Neuron (in vitro differentiated cells): Measurements from ENCODE around the gene ATXN7.
A peak's percentile ranks its signal among the peaks of the same experiment; 100 is the strongest.

ENCODE experiments used
- H2AFZ ChIP-seq: one replicate; pipeline ENCODE4 v1.6.1; 2013; ENCODE audit warnings: low read depth, mild to moderate bottlenecking, inconsistent platforms, low read length, moderate library complexity
- H3K27me3 ChIP-seq: one replicate; pipeline ENCODE4 v1.6.1; 2013; ENCODE audit warnings: low read length; ENCODE audit not compliant: insufficient read depth
- H3K36me3 ChIP-seq: one replicate; pipeline ENCODE4 v1.6.1; 2013; ENCODE audit warnings: low read length; ENCODE audit not compliant: insufficient read depth
- H3K4me1 ChIP-seq: one replicate; pipeline ENCODE4 v1.6.1; 2013; ENCODE audit warnings: low read length; ENCODE audit not compliant: insufficient read depth
- H3K4me3 ChIP-seq: 2 replicates; pipeline ENCODE4 v1.5.1; 2013; ENCODE audit warnings: mild to moderate bottlenecking, low read length, moderate library complexity
- H3K9me3 ChIP-seq: one replicate; pipeline ENCODE4 v1.6.1; 2013; ENCODE audit warnings: low read length

The ATXN7 gene

GRCh38 chr3:64002233-64002632 is 138.6 kb downstream of the ATXN7 start:
- H2AFZ ChIP-seq = no peak overlapping the region

DNA sequence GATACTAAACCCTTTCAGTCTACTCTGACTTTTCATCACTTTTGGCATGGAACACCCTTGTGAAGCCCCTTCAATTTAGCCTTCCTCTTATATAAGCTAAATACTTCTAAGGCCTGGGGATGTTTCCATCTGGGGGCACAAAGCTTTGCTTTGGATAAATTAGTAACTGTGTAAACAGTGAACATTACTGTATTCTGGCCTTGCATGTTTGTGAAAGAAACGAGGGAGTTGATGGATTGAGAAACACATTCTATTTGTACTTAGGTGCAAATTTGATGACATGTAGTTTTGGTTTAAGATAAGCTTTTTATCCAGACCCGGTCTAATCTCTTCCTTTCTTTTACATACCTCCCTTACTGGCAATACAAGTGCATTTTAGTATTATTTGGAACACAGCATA is 139.9 kb downstream of the ATXN7 start:
- no peak overlapping the region for H3K4me3 ChIP-seq
- no peaks in the 10 kb centered on the region for H3K9me3 ChIP-seq
- no peaks in the 10 kb centered on the region for H3K4me1 ChIP-seq
- H3K36me3 ChIP-seq = peaks cover 76% of the 10 kb centered on the region
- no peaks in the 10 kb centered on the region for H3K27me3 ChIP-seq
- H2AFZ ChIP-seq = no peak overlapping the region

More at GRCh38 chr3:64002233-64002632, 138.6 kb downstream of the ATXN7 start:
- Histone ChIP-seq H3K9me3 (no peaks in the 10 kb centered on the region), H3K36me3 (peaks cover 71% of the 10 kb centered on the region), H3K4me1 (no peaks in the 10 kb centered on the region), H3K4me3 (no peak overlapping the region), H3K27me3 (no peaks in the 10 kb centered on the region)

- H2AFZ ChIP-seq = no peak overlapping the region
- H3K4me1 ChIP-seq = no peaks in the 10 kb centered on the region
- no peaks in the 10 kb centered on the region for H3K9me3 ChIP-seq
- no peaks in the 10 kb centered on the region for H3K27me3 ChIP-seq
- H3K4me3 ChIP-seq = no peak overlapping the region
- H3K36me3 ChIP-seq = peaks cover 86% of the 10 kb centered on the region
These were observed 144.3 kb downstream of the ATXN7 start for GRCh38 chr3:64008017-64008416.

DNA sequence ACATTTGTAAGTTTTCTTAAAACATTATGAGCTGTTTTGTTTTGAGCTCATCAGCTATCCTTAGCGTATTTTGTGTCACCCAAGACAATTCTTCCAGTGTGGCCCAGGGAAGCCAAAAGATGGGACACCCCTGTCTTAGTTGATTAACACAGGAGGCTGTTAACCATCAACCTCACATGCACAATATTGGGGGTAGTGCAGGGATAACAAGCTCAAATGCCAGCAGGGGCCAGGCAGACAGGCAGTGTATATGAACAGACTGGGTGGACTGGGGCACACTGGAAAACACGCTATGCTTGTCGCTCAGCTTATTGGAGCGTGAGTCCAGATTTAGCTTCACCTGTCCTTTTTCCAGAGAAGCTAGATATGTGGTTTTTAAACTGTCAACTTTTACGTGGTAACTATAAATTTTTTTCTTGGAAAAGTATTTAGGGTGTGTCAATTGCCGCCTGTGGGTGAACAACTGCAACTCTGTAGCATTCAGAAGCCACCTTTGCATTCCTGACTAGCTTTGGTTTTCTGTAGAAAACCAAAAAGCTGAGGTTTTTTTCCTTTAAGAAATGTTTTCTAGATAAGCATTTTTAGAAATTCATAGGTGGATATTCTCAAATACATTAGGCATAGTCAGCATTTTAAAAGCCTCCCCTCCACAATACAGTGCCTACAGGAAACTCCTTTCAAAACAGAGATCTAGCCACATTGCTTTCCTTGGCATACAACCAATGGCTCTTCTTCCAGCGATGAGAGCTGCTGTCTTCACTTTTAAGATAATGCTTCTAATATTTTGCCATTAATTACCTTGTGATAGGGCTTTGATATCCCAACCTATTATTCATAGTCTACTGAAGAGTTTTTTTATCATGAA is 145.1 kb downstream of the ATXN7 start:
- Histone ChIP-seq H3K4me3 (no peak overlapping the region), H3K27me3 (no peaks in the 10 kb centered on the region), H3K9me3 (no peaks in the 10 kb centered on the region), H3K4me1 (no peaks in the 10 kb centered on the region), H3K36me3 (peaks cover 91% of the 10 kb centered on the region), H2AFZ (no peak overlapping the region)

- H3K27me3 ChIP-seq = no peaks in the 10 kb centered on the region
- no peaks in the 10 kb centered on the region for H3K4me1 ChIP-seq
- H3K4me3 ChIP-seq = no peak overlapping the region
- peaks cover 93% of the 10 kb centered on the region for H3K36me3 ChIP-seq
- no peaks in the 10 kb centered on the region for H3K9me3 ChIP-seq
- no peak overlapping the region for H2AFZ ChIP-seq
These were observed 145.9 kb downstream of the ATXN7 start for GRCh38 chr3:64009528-64009927.

GRCh38 chr3:64010199-64010598 is 146.5 kb downstream of the ATXN7 start:
- Histone ChIP-seq H3K4me3 (no peak overlapping the region), H3K27me3 (no peaks in the 10 kb centered on the region), H3K36me3 (peaks cover 93% of the 10 kb centered on the region), H3K4me1 (no peaks in the 10 kb centered on the region), H2AFZ (no peak overlapping the region), H3K9me3 (no peaks in the 10 kb centered on the region)

DNA sequence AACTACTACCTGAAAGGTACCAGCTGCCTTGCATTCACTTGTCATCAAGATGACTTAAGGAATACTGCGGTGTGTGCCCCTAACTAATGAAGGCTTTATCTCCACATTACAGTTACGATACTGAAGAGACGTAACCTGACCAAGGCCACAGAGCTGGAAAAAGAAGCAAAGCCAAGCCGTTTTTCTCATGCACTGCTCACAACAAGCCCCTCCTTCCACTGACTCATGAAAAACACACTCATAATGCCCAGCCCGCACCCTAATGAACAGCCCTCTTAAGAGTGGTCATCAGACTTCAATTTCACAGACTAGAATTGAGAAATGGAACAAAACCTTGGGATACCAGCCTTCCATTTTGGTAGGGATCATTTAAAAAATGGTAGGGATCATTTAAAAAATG is 148.0 kb downstream of the ATXN7 start:
- peaks cover 92% of the 10 kb centered on the region for H3K36me3 ChIP-seq
- H3K9me3 ChIP-seq = no peaks in the 10 kb centered on the region
- no peak overlapping the region for H3K4me3 ChIP-seq
- no peaks in the 10 kb centered on the region for H3K27me3 ChIP-seq
- H2AFZ ChIP-seq = no peak overlapping the region
- no peaks in the 10 kb centered on the region for H3K4me1 ChIP-seq

DNA sequence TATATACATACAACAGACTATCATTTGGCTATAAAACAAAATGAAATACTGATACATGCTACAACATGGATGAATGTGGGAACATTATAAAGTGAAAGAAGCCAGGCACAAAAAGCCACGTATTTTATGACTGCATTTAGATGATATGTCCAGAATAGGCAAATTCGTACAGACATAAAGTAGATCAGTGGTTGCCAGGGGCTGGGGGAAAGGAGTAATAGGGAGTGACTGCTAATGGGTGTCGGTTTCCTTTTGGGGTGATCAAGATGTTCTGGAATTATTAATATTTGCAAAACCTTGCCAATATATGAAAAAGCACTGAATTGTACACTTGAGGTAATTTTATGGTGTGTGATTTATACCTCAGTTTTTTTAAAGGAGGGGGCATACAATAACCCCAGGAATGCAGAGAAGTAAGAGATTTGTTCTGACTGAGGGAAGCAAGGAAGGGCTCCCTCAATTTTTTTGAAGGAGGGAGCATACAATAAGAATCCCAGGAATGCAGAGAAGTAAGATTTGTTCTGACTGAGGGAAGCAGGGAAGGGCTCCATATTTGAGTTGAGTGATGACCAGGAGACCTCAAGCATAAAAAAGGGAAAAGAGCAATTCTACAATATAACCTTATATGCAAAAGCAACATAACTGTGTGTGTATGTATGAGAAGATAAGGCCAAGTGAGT is 153.4 kb downstream of the ATXN7 start:
- H3K4me1 ChIP-seq = peaks cover 5% of the 10 kb centered on the region
- no peak overlapping the region for H3K4me3 ChIP-seq
- H2AFZ ChIP-seq = no peak overlapping the region
- peaks cover 84% of the 10 kb centered on the region for H3K36me3 ChIP-seq
- no peaks in the 10 kb centered on the region for H3K9me3 ChIP-seq
- H3K27me3 ChIP-seq = no peaks in the 10 kb centered on the region

- no peaks in the 10 kb centered on the region for H3K27me3 ChIP-seq
- H3K4me3 ChIP-seq = no peak overlapping the region
- peaks cover 64% of the 10 kb centered on the region for H3K36me3 ChIP-seq
These were observed 155.6 kb downstream of the ATXN7 start for GRCh38 chr3:64019271-64019670.

GRCh38 chr3:64019879-64020278 is 156.2 kb downstream of the ATXN7 start:
- H3K4me3 ChIP-seq = no peak overlapping the region
- no peak overlapping the region for H2AFZ ChIP-seq
- H3K9me3 ChIP-seq = no peaks in the 10 kb centered on the region
- peaks cover 10% of the 10 kb centered on the region for H3K4me1 ChIP-seq
- H3K36me3 ChIP-seq = peaks cover 58% of the 10 kb centered on the region
- no peaks in the 10 kb centered on the region for H3K27me3 ChIP-seq

More at GRCh38 chr3:64019271-64019670, 155.6 kb downstream of the ATXN7 start:
- Histone ChIP-seq H3K4me1 (peaks cover 10% of the 10 kb centered on the region), H3K9me3 (no peaks in the 10 kb centered on the region), H2AFZ (no peak overlapping the region)

GRCh38 chr3:64021922-64022321 is 158.3 kb downstream of the ATXN7 start:
- Histone ChIP-seq H2AFZ (no peak overlapping the region), H3K4me3 (peak overlapping the region; percentile 95), H3K4me1 (peaks cover 11% of the 10 kb centered on the region), H3K27me3 (no peaks in the 10 kb centered on the region), H3K36me3 (peaks cover 41% of the 10 kb centered on the region), H3K9me3 (no peaks in the 10 kb centered on the region)

DNA sequence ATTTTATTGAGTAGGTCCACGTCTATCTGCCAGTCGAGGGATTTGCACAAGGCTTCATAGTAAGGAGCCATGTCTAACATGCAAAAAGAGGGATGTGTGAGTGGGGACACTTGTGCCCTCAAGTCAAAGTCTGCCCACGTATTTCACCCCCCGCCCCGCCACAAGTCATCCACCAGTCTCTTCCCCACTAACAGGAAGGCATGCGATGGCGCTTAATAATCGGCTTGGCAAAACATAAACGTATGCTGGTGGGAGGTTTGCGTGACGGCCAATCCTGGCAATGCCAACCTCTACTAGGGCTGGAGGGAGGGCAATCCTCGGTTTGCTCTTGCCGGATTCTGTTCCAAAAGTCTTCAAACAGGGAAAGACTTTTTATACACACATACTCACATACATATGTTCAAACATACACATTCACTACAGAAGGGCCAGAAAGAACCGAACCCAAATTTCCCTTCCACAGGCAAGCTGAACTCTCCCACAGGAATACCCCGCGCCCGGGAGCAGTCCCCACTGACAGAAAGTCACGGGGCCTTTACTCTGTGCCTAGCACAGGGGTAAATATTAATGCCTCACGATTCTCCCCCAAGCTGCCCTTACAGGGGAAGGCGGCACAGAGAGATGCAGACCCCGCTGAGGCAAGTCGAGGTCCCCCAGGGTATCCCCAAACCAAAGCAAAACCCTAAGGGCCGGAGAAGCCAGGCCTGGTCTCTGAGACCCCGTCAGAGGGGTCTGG is 159.0 kb downstream of the ATXN7 start:
- peak overlapping the region; percentile 57 for H2AFZ ChIP-seq
- H3K9me3 ChIP-seq = no peaks in the 10 kb centered on the region
- peaks cover 34% of the 10 kb centered on the region for H3K36me3 ChIP-seq
- no peaks in the 10 kb centered on the region for H3K27me3 ChIP-seq
- H3K4me1 ChIP-seq = peaks cover 17% of the 10 kb centered on the region
- H3K4me3 ChIP-seq = peak overlapping the region; percentile 95
